ENCODE data around the gene KRTAP1-3.
"Not testable (repeated sequence)": the region's sequence is repeated elsewhere in the genome, so short reads cannot be mapped to it uniquely, and the experiment has no call there.

The KRTAP1-3 gene

GRCh38 chr17:41003926-41004325, 30.7 kb downstream of the KRTAP1-3 start:
- TF ChIP-seq GABPA (IDR thresholded peaks at IDR 0.05; ENCODE audit: low read depth) = no peak
- no peak for DNase-seq (ENCODE audit: low read depth in 1 of 2, low spot score in 1 of 2)
- Histone ChIP-seq H3K27me3 (ENCODE audit: insufficient read depth, poor library complexity, severe bottlenecking) (peaks cover 4% of the 10 kb centered on the region), H3K4me3 (replicated peaks; ENCODE audit: insufficient read depth, low read length) (no peak overlapping the region), H3K27ac (replicated peaks) (no peak overlapping the region)

- Histone ChIP-seq H3K27ac (replicated peaks) (no peak overlapping the region), H3K27me3 (ENCODE audit: insufficient read depth, poor library complexity, severe bottlenecking) (peaks cover 4% of the 10 kb centered on the region), H3K4me3 (replicated peaks; ENCODE audit: insufficient read depth, low read length) (no peak overlapping the region)
- no peak for DNase-seq (ENCODE audit: low read depth in 1 of 2, low spot score in 1 of 2)
- TF ChIP-seq SPI1 (IDR thresholded peaks at IDR 0.05; ENCODE audit: borderline replicate concordance, low read depth) (no peak), GABPA (IDR thresholded peaks at IDR 0.05; ENCODE audit: low read depth) (no peak), POLR2AphosphoS5 (IDR thresholded peaks at IDR 0.05; ENCODE audit: low read depth) (no peak), CTCF (IDR thresholded peaks at IDR 0.05; ENCODE audit: insufficient read depth, low read length) (no peak)
These were observed 31.9 kb downstream of the KRTAP1-3 start for GRCh38 chr17:41002814-41003213.

GRCh38 chr17:41001795-41002194, 32.9 kb downstream of the KRTAP1-3 start:
- no peak for TF ChIP-seq REST (IDR thresholded peaks at IDR 0.05; ENCODE audit: insufficient replicate concordance, low read depth)
- peaks cover 4% of the 10 kb centered on the region for H3K27me3 ChIP-seq (ENCODE audit: insufficient read depth, poor library complexity, severe bottlenecking)
- no peak for DNase-seq (ENCODE audit: low read depth in 1 of 2, low spot score in 1 of 2)
- no peak overlapping the region for H3K4me3 ChIP-seq (replicated peaks; ENCODE audit: insufficient read depth, low read length)
- H3K27ac ChIP-seq (replicated peaks) = no peak overlapping the region

GRCh38 chr17:40999563-40999962, 35.1 kb downstream of the KRTAP1-3 start, which contains the start of gene KRTAP3-2:
TSS of gene KRTAP3-2 (minus strand) at chr17:40999906. CDS start at chr17:40999853, 53 bp downstream.
- not testable (repeated sequence) for H3K27me3 ChIP-seq (ENCODE audit: insufficient read depth, poor library complexity, severe bottlenecking); H3K4me3 ChIP-seq (replicated peaks; ENCODE audit: insufficient read depth, low read length); DNase-seq (ENCODE audit: low read depth in 1 of 2, low spot score in 1 of 2); H3K27ac ChIP-seq (replicated peaks)

- Histone ChIP-seq H3K4me3 (replicated peaks; ENCODE audit: insufficient read depth, low read length) (no peak overlapping the region), H3K27me3 (ENCODE audit: insufficient read depth, poor library complexity, severe bottlenecking) (peaks cover 4% of the 10 kb centered on the region), H3K27ac (replicated peaks) (no peak overlapping the region)
- TF ChIP-seq CTCF (IDR thresholded peaks at IDR 0.05; ENCODE audit: insufficient read depth, low read length) (no peak), SPI1 (IDR thresholded peaks at IDR 0.05; ENCODE audit: borderline replicate concordance, low read depth) (no peak), REST (IDR thresholded peaks at IDR 0.05; ENCODE audit: insufficient replicate concordance, low read depth) (no peak), POLR2AphosphoS5 (IDR thresholded peaks at IDR 0.05; ENCODE audit: low read depth) (no peak), GABPA (IDR thresholded peaks at IDR 0.05; ENCODE audit: low read depth) (no peak)
- no peak for DNase-seq (ENCODE audit: low read depth in 1 of 2, low spot score in 1 of 2)
These were observed 37.3 kb downstream of the KRTAP1-3 start for GRCh38 chr17:40997361-40997760.

Data from HL-60 (cell line).